ENCODE data around the gene ENGASE. TPM values are rescaled to one million over a fixed set of nuclear protein-coding genes. Genes with fewer than 3 reads are reported as not detected.

ENGASE gene
- total RNA-seq, 1 experiment from 2014 or later = 34.5 TPM

GRCh38 chr17:79085921-79086551 lies 11.4 kb downstream of the ENGASE start:
- H3K79me2 ChIP-seq (ENCODE audit: low read length) = no peaks in the 10 kb centered on the region
- H2AFZ ChIP-seq (ENCODE audit: low read length) = no peak overlapping the region
- no peaks in the 10 kb centered on the region for H3K4me1 ChIP-seq (ENCODE audit: insufficient read depth, low read length)
- DNase-seq (no peak), ATAC-seq (no peak)
- no peaks in the 10 kb centered on the region for H3K9me2 ChIP-seq (replicated peaks; ENCODE audit: low read length)
- H3F3A ChIP-seq (ENCODE audit: low read length, unreplicated experiment) = no peaks in the 10 kb centered on the region
- H3K4me3 ChIP-seq (ENCODE audit: low read length) = no peak overlapping the region
- peaks cover 16% of the 10 kb centered on the region; the same call in 1 of the 2 replicates for H3K36me3 ChIP-seq (ENCODE audit: low read depth, low read length)
- no peak overlapping the region for H3K9ac ChIP-seq (ENCODE audit: low read length)
- H3K4me2 ChIP-seq (ENCODE audit: low read length) = no peak overlapping the region
- 0 out of 2 replicates have a peak, but pooled peaks cover 9% of the 10 kb centered on the region for H4K20me1 ChIP-seq (ENCODE audit: low read length)
- TSS peak; percentile 12 for BruUV-seq (replicated peaks)
- intact Hi-C loops (cut with micrococcal nuclease) = loop anchor here (2.0 kb wide), 1 partner anchor 41 kb away; no protein-coding TSS in a partner anchor
- H3K9me3 ChIP-seq (ENCODE audit: low read length) = no peaks in the 10 kb centered on the region
- H3K27ac ChIP-seq (ENCODE audit: low read length) = no peak overlapping the region
- ChIA-PET POLR2A (ENCODE audit: unreplicated experiment) (interaction anchor here (0.6 kb wide), 1 partner anchor 21 kb away, joined by 3 read pairs; no protein-coding TSS in a partner anchor), CTCF (no interaction called here)
- no peaks in the 10 kb centered on the region for H3K27me3 ChIP-seq (ENCODE audit: low read length)
- TF ChIP-seq EZH2 (IDR thresholded peaks at IDR 0.05; ENCODE audit: low read length, unreplicated experiment) = no peak
- TF ChIP-seq EZH2phosphoT487 (IDR thresholded peaks at IDR 0.05; ENCODE audit: borderline replicate concordance, low read length) = no peak
- no peak for TF ChIP-seq CTCF (conservative IDR thresholded peaks at IDR 0.05; ENCODE audit: low read depth, low read length)

- Histone ChIP-seq H3K9me2 (replicated peaks; ENCODE audit: low read length) (no peaks in the 10 kb centered on the region), H3K9ac (ENCODE audit: low read length) (no peak overlapping the region), H3K9me3 (ENCODE audit: low read length) (no peaks in the 10 kb centered on the region), H3K27me3 (ENCODE audit: low read length) (no peaks in the 10 kb centered on the region), H3K79me2 (ENCODE audit: low read length) (no peaks in the 10 kb centered on the region), H3K27ac (ENCODE audit: low read length) (no peak overlapping the region), H3K36me3 (ENCODE audit: low read depth, low read length) (peaks cover 16% of the 10 kb centered on the region; the same call in 1 of the 2 replicates), H4K20me1 (ENCODE audit: low read length) (0 out of 2 replicates have a peak, but pooled peaks cover 9% of the 10 kb centered on the region), H3K4me2 (ENCODE audit: low read length) (no peak overlapping the region), H3F3A (ENCODE audit: low read length, unreplicated experiment) (no peaks in the 10 kb centered on the region), H3K4me1 (ENCODE audit: insufficient read depth, low read length) (no peaks in the 10 kb centered on the region), H3K4me3 (ENCODE audit: low read length) (no peak overlapping the region), H2AFZ (ENCODE audit: low read length) (no peak overlapping the region)
- CTCF ChIA-PET = interaction anchor here (1.2 to 1.5 kb wide), 2 partner anchors 302 to 305 kb away, joined by 7 to 11 read pairs; no protein-coding TSS in a partner anchor
- BruUV-seq (replicated peaks) = no TSS peak
- no peak for TF ChIP-seq CTCF (conservative IDR thresholded peaks at IDR 0.05; ENCODE audit: low read depth, low read length)
- no peak for TF ChIP-seq EZH2phosphoT487 (IDR thresholded peaks at IDR 0.05; ENCODE audit: borderline replicate concordance, low read length)
- no peak for TF ChIP-seq EZH2 (IDR thresholded peaks at IDR 0.05; ENCODE audit: low read length, unreplicated experiment)
- DNase-seq (no peak), ATAC-seq (no peak; the same call in 1 of the 2 replicates)
- POLR2A ChIA-PET (ENCODE audit: unreplicated experiment) = interaction anchor here (0.6 kb wide), 1 partner anchor 22 kb away, joined by 3 read pairs; no protein-coding TSS in a partner anchor
- intact Hi-C loops (cut with micrococcal nuclease) = loop anchor here (1.0 to 2.0 kb wide), 2 partner anchors 40 to 305 kb away; no protein-coding TSS in a partner anchor
Observed at GRCh38 chr17:79086609-79087427, 12.2 kb downstream of the ENGASE start.

Measured in PC-3 (cell line).